ENCODE measurements around the gene IKBKE.

Gene IKBKE

DNA sequence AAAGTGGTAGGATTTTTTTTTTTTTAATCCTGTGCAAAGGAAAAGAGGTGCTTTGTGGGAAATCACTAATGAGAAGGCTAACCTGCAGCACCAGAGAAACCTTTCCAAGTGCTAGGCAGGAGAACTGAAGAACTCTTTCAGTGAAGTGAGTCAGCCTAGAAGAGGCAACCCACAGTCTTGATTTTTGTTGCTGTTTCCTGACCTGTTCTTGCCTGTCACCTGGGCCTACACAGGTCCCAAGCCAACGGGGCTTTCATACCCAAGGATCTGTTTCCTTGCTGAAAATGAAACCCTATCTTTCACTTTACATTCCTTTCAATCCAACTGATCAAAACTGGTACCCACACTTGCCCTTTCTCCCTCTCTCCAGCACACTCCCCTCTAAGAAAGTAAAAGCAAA lies 7.1 kb upstream of the IKBKE start:
- no peak overlapping the region for H3K4me3 ChIP-seq (ENCODE audit: low read depth, low read length)
- no peaks in the 10 kb centered on the region for H3K27me3 ChIP-seq (ENCODE audit: insufficient read depth, low read length)
- H3K9ac ChIP-seq (ENCODE audit: low read length) = no peak overlapping the region
- H3K4me2 ChIP-seq (ENCODE audit: low read length) = no peak overlapping the region
- H3K23ac ChIP-seq (ENCODE audit: low read length) = no peak overlapping the region
- H4K8ac ChIP-seq (ENCODE audit: low read depth, low read length) = no peak overlapping the region
- no peak overlapping the region for H2BK120ac ChIP-seq (ENCODE audit: insufficient read depth, low read length, poor library complexity)
- H3K27ac ChIP-seq (ENCODE audit: low read depth, low read length) = no peak overlapping the region
- H3K14ac ChIP-seq (ENCODE audit: low read length) = no peak overlapping the region
- no peak overlapping the region for H4K91ac ChIP-seq (ENCODE audit: low read depth, low read length)
- H3K4ac ChIP-seq (ENCODE audit: low read depth, low read length) = no peak overlapping the region
- peaks cover 23 to 27% of the 10 kb centered on the region in 2 experiments for H3K36me3 ChIP-seq (ENCODE audit: control insufficient read depth in 1 of 2, insufficient read depth in 2 of 2, low read length in 2 of 2)
- H3K18ac ChIP-seq (ENCODE audit: low read length) = no peak overlapping the region
- no peak overlapping the region for H2AK5ac ChIP-seq (ENCODE audit: low read length)
- no peak for DNase-seq
- no peak overlapping the region for H4K12ac ChIP-seq (ENCODE audit: low read depth, low read length)
- H3K79me1 ChIP-seq (ENCODE audit: low read length) = no peaks in the 10 kb centered on the region
- no CpG with 5 or more reads among the region's 1 CpG for WGBS (ENCODE audit: extremely low coverage, insufficient coverage, insufficient read length)
- no peaks in the 10 kb centered on the region for H3K79me2 ChIP-seq (ENCODE audit: control insufficient read depth, insufficient read depth, low read length, poor library complexity)
- no peak overlapping the region for H2BK5ac ChIP-seq (ENCODE audit: low read depth, low read length, poor library complexity)
- no peak overlapping the region for H2BK12ac ChIP-seq (ENCODE audit: low read length)
- no peaks in the 10 kb centered on the region for H3K4me1 ChIP-seq (ENCODE audit: control insufficient read depth in 1 of 2, insufficient read depth in 2 of 2, low read length in 2 of 2)
- H3K9me3 ChIP-seq (ENCODE audit: insufficient read depth, low read depth, low read length) = no peaks in the 10 kb centered on the region
- no peak overlapping the region for H2AFZ ChIP-seq (ENCODE audit: insufficient read depth, low read length, poor library complexity)

GRCh38 chr1:206463911-206464310 lies 6.4 kb upstream of the IKBKE start:
- WGBS (ENCODE audit: extremely low coverage, insufficient coverage, insufficient read length) = no CpG with 5 or more reads among the region's 8 CpGs
- H3K9me3 ChIP-seq (ENCODE audit: insufficient read depth, low read depth, low read length) = no peaks in the 10 kb centered on the region
- no peaks in the 10 kb centered on the region for H3K79me1 ChIP-seq (ENCODE audit: low read length)
- no peaks in the 10 kb centered on the region for H3K27me3 ChIP-seq (ENCODE audit: insufficient read depth, low read length)
- no peak overlapping the region for H3K18ac ChIP-seq (ENCODE audit: low read length)
- H3K4me2 ChIP-seq (ENCODE audit: low read length) = no peak overlapping the region
- no peaks in the 10 kb centered on the region for H3K4me1 ChIP-seq (ENCODE audit: control insufficient read depth in 1 of 2, insufficient read depth in 2 of 2, low read length in 2 of 2)
- DNase-seq = no peak
- H2BK5ac ChIP-seq (ENCODE audit: low read depth, low read length, poor library complexity) = no peak overlapping the region
- H4K12ac ChIP-seq (ENCODE audit: low read depth, low read length) = no peak overlapping the region
- H3K14ac ChIP-seq (ENCODE audit: low read length) = no peak overlapping the region
- no peak overlapping the region for H3K9ac ChIP-seq (ENCODE audit: low read length)
- no peak overlapping the region for H2BK120ac ChIP-seq (ENCODE audit: insufficient read depth, low read length, poor library complexity)
- H2AK5ac ChIP-seq (ENCODE audit: low read length) = no peak overlapping the region
- H3K4ac ChIP-seq (ENCODE audit: low read depth, low read length) = no peak overlapping the region
- H3K27ac ChIP-seq (ENCODE audit: low read depth, low read length) = no peak overlapping the region
- H4K91ac ChIP-seq (ENCODE audit: low read depth, low read length) = no peak overlapping the region
- no peak overlapping the region for H3K4me3 ChIP-seq (ENCODE audit: low read depth, low read length)
- H3K23ac ChIP-seq (ENCODE audit: low read length) = no peak overlapping the region
- H4K8ac ChIP-seq (ENCODE audit: low read depth, low read length) = no peak overlapping the region
- no peak overlapping the region for H2BK12ac ChIP-seq (ENCODE audit: low read length)
- H3K36me3 ChIP-seq (ENCODE audit: control insufficient read depth in 1 of 2, insufficient read depth in 2 of 2, low read length in 2 of 2) = peaks cover 18 to 21% of the 10 kb centered on the region in 2 experiments
- H2AFZ ChIP-seq (ENCODE audit: insufficient read depth, low read length, poor library complexity) = no peak overlapping the region
- H3K79me2 ChIP-seq (ENCODE audit: control insufficient read depth, insufficient read depth, low read length, poor library complexity) = no peaks in the 10 kb centered on the region

DNA sequence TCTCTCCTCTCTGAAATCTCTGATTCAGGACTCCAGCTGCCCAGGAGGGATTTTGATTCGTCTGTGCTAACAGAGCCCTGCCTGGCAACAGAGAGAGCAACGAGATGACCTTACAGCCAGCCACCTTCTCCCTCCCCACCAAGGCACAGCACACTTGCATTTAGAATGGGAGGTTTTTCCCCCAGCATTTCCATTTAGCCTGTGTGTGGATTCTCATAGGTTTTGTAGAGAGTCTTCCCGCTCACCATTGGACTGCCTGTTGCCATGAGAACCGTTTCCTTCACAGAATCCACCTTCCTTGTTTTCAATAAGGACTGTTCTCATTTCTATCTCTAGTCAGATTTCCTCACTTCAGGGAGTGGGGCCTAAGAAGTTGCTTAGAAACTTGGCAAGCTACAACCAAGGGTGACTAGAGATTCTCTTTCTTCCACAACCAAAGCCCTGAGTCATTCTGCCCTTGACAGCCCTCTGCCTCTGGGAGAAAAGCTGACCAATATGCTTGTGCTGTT lies 5.8 kb upstream of the IKBKE start:
- H3K23ac ChIP-seq (ENCODE audit: low read length) = no peak overlapping the region
- H2AK5ac ChIP-seq (ENCODE audit: low read length) = no peak overlapping the region
- no CpG with 5 or more reads among the region's 4 CpGs for WGBS (ENCODE audit: extremely low coverage, insufficient coverage, insufficient read length)
- no peak overlapping the region for H3K4ac ChIP-seq (ENCODE audit: low read depth, low read length)
- peaks cover 18% of the 10 kb centered on the region in 2 experiments for H3K36me3 ChIP-seq (ENCODE audit: control insufficient read depth in 1 of 2, insufficient read depth in 2 of 2, low read length in 2 of 2)
- peaks cover 3% of the 10 kb centered on the region in 2 experiments for H3K4me1 ChIP-seq (ENCODE audit: control insufficient read depth in 1 of 2, insufficient read depth in 2 of 2, low read length in 2 of 2)
- H3K4me2 ChIP-seq (ENCODE audit: low read length) = no peak overlapping the region
- no peak overlapping the region for H3K14ac ChIP-seq (ENCODE audit: low read length)
- H4K8ac ChIP-seq (ENCODE audit: low read depth, low read length) = no peak overlapping the region
- DNase-seq = no peak
- H2BK5ac ChIP-seq (ENCODE audit: low read depth, low read length, poor library complexity) = no peak overlapping the region
- H2BK120ac ChIP-seq (ENCODE audit: insufficient read depth, low read length, poor library complexity) = no peak overlapping the region
- H3K27me3 ChIP-seq (ENCODE audit: insufficient read depth, low read length) = no peaks in the 10 kb centered on the region
- H3K4me3 ChIP-seq (ENCODE audit: low read depth, low read length) = no peak overlapping the region
- no peak overlapping the region for H2AFZ ChIP-seq (ENCODE audit: insufficient read depth, low read length, poor library complexity)
- no peaks in the 10 kb centered on the region for H3K79me2 ChIP-seq (ENCODE audit: control insufficient read depth, insufficient read depth, low read length, poor library complexity)
- no peaks in the 10 kb centered on the region for H3K79me1 ChIP-seq (ENCODE audit: low read length)
- no peak overlapping the region for H4K12ac ChIP-seq (ENCODE audit: low read depth, low read length)
- H3K9ac ChIP-seq (ENCODE audit: low read length) = no peak overlapping the region
- H3K9me3 ChIP-seq (ENCODE audit: insufficient read depth, low read depth, low read length) = no peaks in the 10 kb centered on the region
- no peak overlapping the region for H3K27ac ChIP-seq (ENCODE audit: low read depth, low read length)
- H3K18ac ChIP-seq (ENCODE audit: low read length) = no peak overlapping the region
- H2BK12ac ChIP-seq (ENCODE audit: low read length) = no peak overlapping the region
- no peak overlapping the region for H4K91ac ChIP-seq (ENCODE audit: low read depth, low read length)

DNA sequence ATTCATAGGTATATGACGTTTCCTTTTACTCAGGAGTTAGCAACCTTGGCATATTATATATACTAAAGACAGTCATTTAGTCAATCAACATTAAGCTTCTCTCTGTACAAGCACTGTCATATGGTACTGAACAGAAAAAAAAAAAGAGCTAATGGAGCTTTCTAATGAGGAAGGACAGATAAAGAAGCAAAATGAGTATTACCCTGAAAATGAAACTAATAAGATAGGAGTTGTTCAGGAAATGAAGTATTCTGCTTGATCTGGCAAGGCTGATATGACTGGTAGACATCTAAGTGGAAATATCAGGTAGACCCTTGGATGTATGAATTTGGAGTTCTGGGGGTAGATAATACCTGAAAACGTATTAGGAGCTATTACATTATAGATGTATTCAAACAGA lies 4.3 kb upstream of the IKBKE start:
- Histone ChIP-seq H3K4me3 (ENCODE audit: low read depth, low read length) (no peak overlapping the region), H3K18ac (ENCODE audit: low read length) (no peak overlapping the region), H3K4me2 (ENCODE audit: low read length) (no peak overlapping the region), H3K79me1 (ENCODE audit: low read length) (peaks cover 11% of the 10 kb centered on the region), H2AK5ac (ENCODE audit: low read length) (no peak overlapping the region), H3K9ac (ENCODE audit: low read length) (no peak overlapping the region), H4K8ac (ENCODE audit: low read depth, low read length) (no peak overlapping the region), H3K9me3 (ENCODE audit: insufficient read depth, low read depth, low read length) (no peaks in the 10 kb centered on the region), H4K12ac (ENCODE audit: low read depth, low read length) (no peak overlapping the region), H3K14ac (ENCODE audit: low read length) (no peak overlapping the region), H2BK5ac (ENCODE audit: low read depth, low read length, poor library complexity) (no peak overlapping the region), H3K4ac (ENCODE audit: low read depth, low read length) (no peak overlapping the region), H2BK120ac (ENCODE audit: insufficient read depth, low read length, poor library complexity) (no peak overlapping the region), H3K4me1 (ENCODE audit: control insufficient read depth in 1 of 2, insufficient read depth in 2 of 2, low read length in 2 of 2) (peaks cover 13 to 16% of the 10 kb centered on the region in 2 experiments), H2AFZ (ENCODE audit: insufficient read depth, low read length, poor library complexity) (no peak overlapping the region), H3K79me2 (ENCODE audit: control insufficient read depth, insufficient read depth, low read length, poor library complexity) (peaks cover 4% of the 10 kb centered on the region), H3K27me3 (ENCODE audit: insufficient read depth, low read length) (no peaks in the 10 kb centered on the region), H4K91ac (ENCODE audit: low read depth, low read length) (no peak overlapping the region), H3K23ac (ENCODE audit: low read length) (no peak overlapping the region), H2BK12ac (ENCODE audit: low read length) (no peak overlapping the region), H3K36me3 (ENCODE audit: control insufficient read depth in 1 of 2, insufficient read depth in 2 of 2, low read length in 2 of 2) (peaks cover 14 to 16% of the 10 kb centered on the region in 2 experiments), H3K27ac (ENCODE audit: low read depth, low read length) (no peak overlapping the region)
- WGBS (ENCODE audit: extremely low coverage, insufficient coverage, insufficient read length) = no CpG with 5 or more reads among the region's 2 CpGs
- no peak for DNase-seq

All from trophoblast cell (in vitro differentiated cells and primary cell).